ENCODE results near the gene IAH1. TPM values are rescaled to one million over a fixed set of nuclear protein-coding genes. Genes with fewer than 3 reads are reported as not detected.

Gene IAH1
- 20.6 TPM for polyA plus RNA-seq (2013, experiment 1 of 2)
- polyA plus RNA-seq (2013, experiment 2 of 2): 18.0 TPM

GRCh38 chr2:9474361-9475057 is at the start of gene IAH1:
TSS of gene IAH1 (plus strand) at chr2:9474551. CDS start at chr2:9474567, 16 bp downstream.
- Histone ChIP-seq H3K4me3 (ENCODE audit: extremely low read depth, insufficient read depth, low read length, poor library complexity, severe bottlenecking) (peak within 1 kb of the TSS; percentile 43), H3K27ac (ENCODE audit: low read depth, low read length, severe bottlenecking) (peak within 1 kb of the TSS; percentile 1), H3K9me3 (ENCODE audit: control insufficient read depth, low read length) (peaks cover 6% of the 10 kb centered on the region), H3K36me3 (ENCODE audit: control insufficient read depth, insufficient read depth, low read length) (peaks cover 47% of the 10 kb centered on the region), H3K4me1 (ENCODE audit: control insufficient read depth, insufficient read depth, low read length, poor library complexity, severe bottlenecking) (no peaks in the 10 kb centered on the region)
- 36 to 48% methylated on average over 43 to 78 of the region's 91 CpGs for WGBS, 2 experiments (ENCODE audit: insufficient coverage in 2 of 2)

GRCh38 chr2:9428965-9429577 is 45.3 kb upstream of the IAH1 start:
- Histone ChIP-seq H3K27ac (ENCODE audit: low read depth, low read length, severe bottlenecking) (no peak overlapping the region), H3K36me3 (ENCODE audit: control insufficient read depth, insufficient read depth, low read length) (peaks cover 59% of the 10 kb centered on the region), H3K9me3 (ENCODE audit: control insufficient read depth, low read length) (no peaks in the 10 kb centered on the region), H3K4me3 (ENCODE audit: extremely low read depth, insufficient read depth, low read length, poor library complexity, severe bottlenecking) (no peak overlapping the region), H3K4me1 (ENCODE audit: control insufficient read depth, insufficient read depth, low read length, poor library complexity, severe bottlenecking) (peaks cover 3% of the 10 kb centered on the region)
- 92% methylated on average over 1 of the region's 5 CpGs; no CpG with 5 or more reads in 1 of the 2 experiments for WGBS, 2 experiments (ENCODE audit: insufficient coverage in 2 of 2)

- Histone ChIP-seq H3K4me1 (ENCODE audit: control insufficient read depth, insufficient read depth, low read length, poor library complexity, severe bottlenecking) (no peaks in the 10 kb centered on the region), H3K36me3 (ENCODE audit: control insufficient read depth, insufficient read depth, low read length) (peaks cover 71% of the 10 kb centered on the region), H3K27ac (ENCODE audit: low read depth, low read length, severe bottlenecking) (no peak overlapping the region), H3K9me3 (ENCODE audit: control insufficient read depth, low read length) (no peaks in the 10 kb centered on the region), H3K4me3 (ENCODE audit: extremely low read depth, insufficient read depth, low read length, poor library complexity, severe bottlenecking) (no peak overlapping the region)
- WGBS, 2 experiments (ENCODE audit: insufficient coverage in 2 of 2): no CpG with 5 or more reads among the region's 2 CpGs
Measured at GRCh38 chr2:9430316-9431293, 43.7 kb upstream of the IAH1 start.

GRCh38 chr2:9434489-9434888 is 39.9 kb upstream of the IAH1 start:
- Histone ChIP-seq H3K4me3 (ENCODE audit: extremely low read depth, insufficient read depth, low read length, poor library complexity, severe bottlenecking) (no peak overlapping the region), H3K4me1 (ENCODE audit: control insufficient read depth, insufficient read depth, low read length, poor library complexity, severe bottlenecking) (no peaks in the 10 kb centered on the region), H3K27ac (ENCODE audit: low read depth, low read length, severe bottlenecking) (no peak overlapping the region), H3K36me3 (ENCODE audit: control insufficient read depth, insufficient read depth, low read length) (peaks cover 87% of the 10 kb centered on the region), H3K9me3 (ENCODE audit: control insufficient read depth, low read length) (no peaks in the 10 kb centered on the region)
- 100% methylated on average over 2 of the region's 2 CpGs; no CpG with 5 or more reads in 1 of the 2 experiments for WGBS, 2 experiments (ENCODE audit: insufficient coverage in 2 of 2)

GRCh38 chr2:9439536-9439935 is 34.8 kb upstream of the IAH1 start:
- no peak overlapping the region for H3K4me3 ChIP-seq (ENCODE audit: extremely low read depth, insufficient read depth, low read length, poor library complexity, severe bottlenecking)
- H3K27ac ChIP-seq (ENCODE audit: low read depth, low read length, severe bottlenecking): no peak overlapping the region
- no peaks in the 10 kb centered on the region for H3K9me3 ChIP-seq (ENCODE audit: control insufficient read depth, low read length)
- H3K36me3 ChIP-seq (ENCODE audit: control insufficient read depth, insufficient read depth, low read length): peaks cover 83% of the 10 kb centered on the region
- 100% methylated on average over 1 of the region's 1 CpG; no CpG with 5 or more reads in 1 of the 2 experiments for WGBS, 2 experiments (ENCODE audit: insufficient coverage in 2 of 2)
- H3K4me1 ChIP-seq (ENCODE audit: control insufficient read depth, insufficient read depth, low read length, poor library complexity, severe bottlenecking): no peaks in the 10 kb centered on the region

GRCh38 chr2:9440058-9440727 is 34.2 kb upstream of the IAH1 start:
- Histone ChIP-seq H3K4me3 (ENCODE audit: extremely low read depth, insufficient read depth, low read length, poor library complexity, severe bottlenecking) (no peak overlapping the region), H3K4me1 (ENCODE audit: control insufficient read depth, insufficient read depth, low read length, poor library complexity, severe bottlenecking) (no peaks in the 10 kb centered on the region), H3K36me3 (ENCODE audit: control insufficient read depth, insufficient read depth, low read length) (peaks cover 83% of the 10 kb centered on the region), H3K9me3 (ENCODE audit: control insufficient read depth, low read length) (no peaks in the 10 kb centered on the region), H3K27ac (ENCODE audit: low read depth, low read length, severe bottlenecking) (no peak overlapping the region)
- WGBS, 2 experiments (ENCODE audit: insufficient coverage in 2 of 2): no CpG with 5 or more reads among the region's 1 CpG

- peaks cover 85% of the 10 kb centered on the region for H3K36me3 ChIP-seq (ENCODE audit: control insufficient read depth, insufficient read depth, low read length)
- no peak overlapping the region for H3K27ac ChIP-seq (ENCODE audit: low read depth, low read length, severe bottlenecking)
- no peaks in the 10 kb centered on the region for H3K4me1 ChIP-seq (ENCODE audit: control insufficient read depth, insufficient read depth, low read length, poor library complexity, severe bottlenecking)
- no peak overlapping the region for H3K4me3 ChIP-seq (ENCODE audit: extremely low read depth, insufficient read depth, low read length, poor library complexity, severe bottlenecking)
- WGBS, 2 experiments (ENCODE audit: insufficient coverage in 2 of 2): 89 to 100% methylated on average over 1 of the region's 3 CpGs
- no peaks in the 10 kb centered on the region for H3K9me3 ChIP-seq (ENCODE audit: control insufficient read depth, low read length)
Measured at GRCh38 chr2:9441556-9441955, 32.8 kb upstream of the IAH1 start.

GRCh38 chr2:9443526-9443925 is 30.8 kb upstream of the IAH1 start:
- 97 to 100% methylated on average over 1 to 2 of the region's 5 CpGs for WGBS, 2 experiments (ENCODE audit: insufficient coverage in 2 of 2)
- H3K36me3 ChIP-seq (ENCODE audit: control insufficient read depth, insufficient read depth, low read length): peaks cover 85% of the 10 kb centered on the region
- H3K4me1 ChIP-seq (ENCODE audit: control insufficient read depth, insufficient read depth, low read length, poor library complexity, severe bottlenecking): no peaks in the 10 kb centered on the region
- no peak overlapping the region for H3K27ac ChIP-seq (ENCODE audit: low read depth, low read length, severe bottlenecking)
- no peak overlapping the region for H3K4me3 ChIP-seq (ENCODE audit: extremely low read depth, insufficient read depth, low read length, poor library complexity, severe bottlenecking)
- no peaks in the 10 kb centered on the region for H3K9me3 ChIP-seq (ENCODE audit: control insufficient read depth, low read length)

- 100% methylated on average over 3 of the region's 7 CpGs for whole genome bisulfite sequencing, 2 experiments (ENCODE audit: insufficient coverage in 2 of 2)
- H3K27ac ChIP-seq (ENCODE audit: low read depth, low read length, severe bottlenecking): no peak overlapping the region
- H3K4me1 ChIP-seq (ENCODE audit: control insufficient read depth, insufficient read depth, low read length, poor library complexity, severe bottlenecking): no peaks in the 10 kb centered on the region
- H3K9me3 ChIP-seq (ENCODE audit: control insufficient read depth, low read length): no peaks in the 10 kb centered on the region
- H3K36me3 ChIP-seq (ENCODE audit: control insufficient read depth, insufficient read depth, low read length): peaks cover 93% of the 10 kb centered on the region
- H3K4me3 ChIP-seq (ENCODE audit: extremely low read depth, insufficient read depth, low read length, poor library complexity, severe bottlenecking): no peak overlapping the region
Measured at GRCh38 chr2:9445089-9445488, 29.3 kb upstream of the IAH1 start.

- no peak overlapping the region for H3K4me3 ChIP-seq (ENCODE audit: extremely low read depth, insufficient read depth, low read length, poor library complexity, severe bottlenecking)
- H3K4me1 ChIP-seq (ENCODE audit: control insufficient read depth, insufficient read depth, low read length, poor library complexity, severe bottlenecking): no peaks in the 10 kb centered on the region
- no peak overlapping the region for H3K27ac ChIP-seq (ENCODE audit: low read depth, low read length, severe bottlenecking)
- peaks cover 83% of the 10 kb centered on the region for H3K36me3 ChIP-seq (ENCODE audit: control insufficient read depth, insufficient read depth, low read length)
- no peaks in the 10 kb centered on the region for H3K9me3 ChIP-seq (ENCODE audit: control insufficient read depth, low read length)
- WGBS, 2 experiments (ENCODE audit: insufficient coverage in 2 of 2): 83% methylated on average over 1 of the region's 1 CpG; no CpG with 5 or more reads in 1 of the 2 experiments
Measured at GRCh38 chr2:9451231-9451630, 23.1 kb upstream of the IAH1 start.
